GM12878 (cell line): Measurements from ENCODE around the gene STEAP1B.

Source experiments
- DPF2 ChIP-seq: fragments of 450-650 bp; IDR thresholded peaks from 2 replicates; pipeline ENCODE4 v1.6.1; 2017; ENCODE audit warnings: mild to moderate bottlenecking
- HDAC2 ChIP-seq: fragments of 200-600 bp; sonication (generic); IDR thresholded peaks from 2 replicates; pipeline ENCODE4 v1.6.1; 2017
- HSF1 ChIP-seq: fragments of 150-350 bp; IDR thresholded peaks from 2 replicates; pipeline ENCODE4 v1.6.1; 2014; ENCODE audit warnings: mild to moderate bottlenecking, low read depth, low read length
- MAX ChIP-seq: IDR thresholded peaks from 2 replicates; pipeline ENCODE4 v1.6.1; 2012; ENCODE audit warnings: low read depth, low read length, improper control_type of control experiment
- MXI1 ChIP-seq: fragments of 150-350 bp; IDR thresholded peaks from 2 replicates; pipeline ENCODE4 v1.6.1; 2011; ENCODE audit warnings: low read depth, mild to moderate bottlenecking, inconsistent platforms, low read length, improper control_type of control experiment
- SPI1 ChIP-seq: IDR thresholded peaks from 2 replicates; pipeline ENCODE4 v1.6.1; 2011; ENCODE audit warnings: low read depth, mild to moderate bottlenecking, low read length, moderate library complexity, borderline replicate concordance; ENCODE audit not compliant: insufficient read depth
- SREBF1 ChIP-seq: IDR thresholded peaks from 2 replicates; pipeline ENCODE4 v1.6.1; 2012; ENCODE audit warnings: mild to moderate bottlenecking, low read length
- ZNF274 ChIP-seq: IDR thresholded peaks from one replicate; pipeline ENCODE4 v1.8.0; 2011; ENCODE audit not compliant: insufficient read length, insufficient read depth
- TF ChIP-seq, protein P1 (sequence below), 3 experiments: IDR thresholded peaks in 2 of 3; conservative IDR thresholded peaks in 1 of 3; 2 replicates each; pipeline ENCODE4 v1.5.1; 2011; ENCODE audit warnings: low read depth in 3 of 3, low read length in 3 of 3, mild to moderate bottlenecking in 3 of 3, control low read depth in 2 of 3, moderate library complexity in 2 of 3, inconsistent platforms in 1 of 3, mixed read lengths in 1 of 3; ENCODE audit not compliant: control insufficient read depth in 2 of 3, insufficient read depth in 1 of 3; ENCODE audit errors: extremely low read depth in 1 of 3
- TF ChIP-seq, protein P2 (sequence below): fragments of 450-650 bp; IDR thresholded peaks from 2 replicates; pipeline ENCODE4 v1.6.1; 2017; ENCODE audit warnings: mild to moderate bottlenecking, low read depth, inconsistent platforms; ENCODE audit not compliant: poor library complexity, severe bottlenecking
- TF ChIP-seq, protein P3 (sequence below): fragments of 450-650 bp; IDR thresholded peaks from 2 replicates; pipeline ENCODE4 v1.6.1; 2017; ENCODE audit warnings: borderline replicate concordance
- TF ChIP-seq, protein P4 (sequence below): fragments of 450-650 bp; IDR thresholded peaks from 2 replicates; pipeline ENCODE4 v1.6.1; 2016; ENCODE audit warnings: mild to moderate bottlenecking

GRCh38 chr7:22389892-22390291 is 110.1 kb downstream of the STEAP1B start:
- TF ChIP-seq MAX: no peak
- TF ChIP-seq HSF1: no peak
- TF ChIP-seq, protein P1, sequence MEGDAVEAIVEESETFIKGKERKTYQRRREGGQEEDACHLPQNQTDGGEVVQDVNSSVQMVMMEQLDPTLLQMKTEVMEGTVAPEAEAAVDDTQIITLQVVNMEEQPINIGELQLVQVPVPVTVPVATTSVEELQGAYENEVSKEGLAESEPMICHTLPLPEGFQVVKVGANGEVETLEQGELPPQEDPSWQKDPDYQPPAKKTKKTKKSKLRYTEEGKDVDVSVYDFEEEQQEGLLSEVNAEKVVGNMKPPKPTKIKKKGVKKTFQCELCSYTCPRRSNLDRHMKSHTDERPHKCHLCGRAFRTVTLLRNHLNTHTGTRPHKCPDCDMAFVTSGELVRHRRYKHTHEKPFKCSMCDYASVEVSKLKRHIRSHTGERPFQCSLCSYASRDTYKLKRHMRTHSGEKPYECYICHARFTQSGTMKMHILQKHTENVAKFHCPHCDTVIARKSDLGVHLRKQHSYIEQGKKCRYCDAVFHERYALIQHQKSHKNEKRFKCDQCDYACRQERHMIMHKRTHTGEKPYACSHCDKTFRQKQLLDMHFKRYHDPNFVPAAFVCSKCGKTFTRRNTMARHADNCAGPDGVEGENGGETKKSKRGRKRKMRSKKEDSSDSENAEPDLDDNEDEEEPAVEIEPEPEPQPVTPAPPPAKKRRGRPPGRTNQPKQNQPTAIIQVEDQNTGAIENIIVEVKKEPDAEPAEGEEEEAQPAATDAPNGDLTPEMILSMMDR (IDR thresholded peaks at IDR 0.05 in 2 of 3, conservative IDR thresholded peaks at IDR 0.05 in 1 of 3; ENCODE audit: control insufficient read depth in 2 of 3, extremely low read depth in 1 of 3, insufficient read depth in 1 of 3, low read depth in 3 of 3, low read length in 3 of 3): no peak
- TF ChIP-seq, protein P2, sequence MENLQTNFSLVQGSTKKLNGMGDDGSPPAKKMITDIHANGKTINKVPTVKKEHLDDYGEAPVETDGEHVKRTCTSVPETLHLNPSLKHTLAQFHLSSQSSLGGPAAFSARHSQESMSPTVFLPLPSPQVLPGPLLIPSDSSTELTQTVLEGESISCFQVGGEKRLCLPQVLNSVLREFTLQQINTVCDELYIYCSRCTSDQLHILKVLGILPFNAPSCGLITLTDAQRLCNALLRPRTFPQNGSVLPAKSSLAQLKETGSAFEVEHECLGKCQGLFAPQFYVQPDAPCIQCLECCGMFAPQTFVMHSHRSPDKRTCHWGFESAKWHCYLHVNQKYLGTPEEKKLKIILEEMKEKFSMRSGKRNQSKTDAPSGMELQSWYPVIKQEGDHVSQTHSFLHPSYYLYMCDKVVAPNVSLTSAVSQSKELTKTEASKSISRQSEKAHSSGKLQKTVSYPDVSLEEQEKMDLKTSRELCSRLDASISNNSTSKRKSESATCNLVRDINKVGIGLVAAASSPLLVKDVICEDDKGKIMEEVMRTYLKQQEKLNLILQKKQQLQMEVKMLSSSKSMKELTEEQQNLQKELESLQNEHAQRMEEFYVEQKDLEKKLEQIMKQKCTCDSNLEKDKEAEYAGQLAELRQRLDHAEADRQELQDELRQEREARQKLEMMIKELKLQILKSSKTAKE: no peak
- TF ChIP-seq, protein P3, sequence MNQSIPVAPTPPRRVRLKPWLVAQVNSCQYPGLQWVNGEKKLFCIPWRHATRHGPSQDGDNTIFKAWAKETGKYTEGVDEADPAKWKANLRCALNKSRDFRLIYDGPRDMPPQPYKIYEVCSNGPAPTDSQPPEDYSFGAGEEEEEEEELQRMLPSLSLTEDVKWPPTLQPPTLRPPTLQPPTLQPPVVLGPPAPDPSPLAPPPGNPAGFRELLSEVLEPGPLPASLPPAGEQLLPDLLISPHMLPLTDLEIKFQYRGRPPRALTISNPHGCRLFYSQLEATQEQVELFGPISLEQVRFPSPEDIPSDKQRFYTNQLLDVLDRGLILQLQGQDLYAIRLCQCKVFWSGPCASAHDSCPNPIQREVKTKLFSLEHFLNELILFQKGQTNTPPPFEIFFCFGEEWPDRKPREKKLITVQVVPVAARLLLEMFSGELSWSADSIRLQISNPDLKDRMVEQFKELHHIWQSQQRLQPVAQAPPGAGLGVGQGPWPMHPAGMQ: no peak
- TF ChIP-seq MXI1: no peak
- no peak for TF ChIP-seq ZNF274
- no peak for TF ChIP-seq SREBF1
- TF ChIP-seq DPF2: no peak
- TF ChIP-seq HDAC2: no peak
- TF ChIP-seq, protein P4, sequence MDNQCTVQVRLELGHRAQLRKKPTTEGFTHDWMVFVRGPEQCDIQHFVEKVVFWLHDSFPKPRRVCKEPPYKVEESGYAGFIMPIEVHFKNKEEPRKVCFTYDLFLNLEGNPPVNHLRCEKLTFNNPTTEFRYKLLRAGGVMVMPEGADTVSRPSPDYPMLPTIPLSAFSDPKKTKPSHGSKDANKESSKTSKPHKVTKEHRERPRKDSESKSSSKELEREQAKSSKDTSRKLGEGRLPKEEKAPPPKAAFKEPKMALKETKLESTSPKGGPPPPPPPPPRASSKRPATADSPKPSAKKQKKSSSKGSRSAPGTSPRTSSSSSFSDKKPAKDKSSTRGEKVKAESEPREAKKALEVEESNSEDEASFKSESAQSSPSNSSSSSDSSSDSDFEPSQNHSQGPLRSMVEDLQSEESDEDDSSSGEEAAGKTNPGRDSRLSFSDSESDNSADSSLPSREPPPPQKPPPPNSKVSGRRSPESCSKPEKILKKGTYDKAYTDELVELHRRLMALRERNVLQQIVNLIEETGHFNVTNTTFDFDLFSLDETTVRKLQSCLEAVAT: no peak
- no peak for TF ChIP-seq SPI1
